ENCODE results near the gene RNF213.
"Not testable (repeated sequence)": the region's sequence is repeated elsewhere in the genome, so short reads cannot be mapped to it uniquely, and the experiment has no call there.

Gene RNF213

DNA sequence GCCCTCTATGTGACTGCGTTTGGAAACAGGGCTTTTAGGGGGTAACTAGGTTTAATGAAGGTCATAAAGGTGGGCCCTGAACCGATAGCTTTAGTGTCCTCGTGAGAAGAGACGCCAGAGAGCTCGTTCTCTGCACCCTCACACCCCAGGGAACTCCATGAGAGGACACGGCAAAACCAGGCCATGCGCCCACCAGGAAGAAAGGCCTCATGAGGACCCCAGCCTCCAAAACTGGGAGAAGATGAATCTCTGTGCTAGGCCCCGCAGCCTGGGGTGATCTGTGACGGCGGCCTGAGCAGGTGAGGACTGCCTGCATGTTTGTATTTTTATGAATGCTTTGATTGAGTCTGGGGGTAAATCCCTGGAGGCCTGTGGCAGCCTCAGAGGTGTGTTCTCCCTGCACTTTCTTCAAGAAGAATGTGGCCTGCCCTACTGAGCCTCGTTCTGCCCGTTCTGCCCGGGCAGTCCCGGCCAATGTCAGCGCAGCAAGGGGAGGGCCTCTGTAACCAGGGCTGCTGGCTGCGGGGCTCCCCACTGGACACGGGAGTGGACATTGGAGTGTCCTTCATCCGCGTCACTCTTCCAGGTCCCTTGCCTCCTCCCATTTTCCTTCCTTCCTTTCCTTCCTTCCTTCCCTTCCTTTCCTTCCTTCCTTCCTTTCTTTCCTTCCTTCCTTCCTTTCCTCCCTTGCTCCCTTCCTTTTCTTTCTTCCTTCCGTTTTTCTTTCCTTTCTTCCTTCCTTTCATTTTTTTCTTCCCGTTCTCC, 6.8 kb upstream of the RNF213 start:
- H3K4me3 Mint-ChIP-seq, result no peak overlapping the region
- peaks cover 53% of the 10 kb centered on the region for H3K4me1 Mint-ChIP-seq
- H3K27me3 Mint-ChIP-seq, result no peaks in the 10 kb centered on the region
- H3K27ac Mint-ChIP-seq, result peak overlapping the region; percentile 86
- ATAC-seq (no peak), DNase-seq (no peak)
- no peaks in the 10 kb centered on the region for H3K36me3 Mint-ChIP-seq (ENCODE audit: low read depth)
- H3K9me3 Mint-ChIP-seq, result no peaks in the 10 kb centered on the region

DNA sequence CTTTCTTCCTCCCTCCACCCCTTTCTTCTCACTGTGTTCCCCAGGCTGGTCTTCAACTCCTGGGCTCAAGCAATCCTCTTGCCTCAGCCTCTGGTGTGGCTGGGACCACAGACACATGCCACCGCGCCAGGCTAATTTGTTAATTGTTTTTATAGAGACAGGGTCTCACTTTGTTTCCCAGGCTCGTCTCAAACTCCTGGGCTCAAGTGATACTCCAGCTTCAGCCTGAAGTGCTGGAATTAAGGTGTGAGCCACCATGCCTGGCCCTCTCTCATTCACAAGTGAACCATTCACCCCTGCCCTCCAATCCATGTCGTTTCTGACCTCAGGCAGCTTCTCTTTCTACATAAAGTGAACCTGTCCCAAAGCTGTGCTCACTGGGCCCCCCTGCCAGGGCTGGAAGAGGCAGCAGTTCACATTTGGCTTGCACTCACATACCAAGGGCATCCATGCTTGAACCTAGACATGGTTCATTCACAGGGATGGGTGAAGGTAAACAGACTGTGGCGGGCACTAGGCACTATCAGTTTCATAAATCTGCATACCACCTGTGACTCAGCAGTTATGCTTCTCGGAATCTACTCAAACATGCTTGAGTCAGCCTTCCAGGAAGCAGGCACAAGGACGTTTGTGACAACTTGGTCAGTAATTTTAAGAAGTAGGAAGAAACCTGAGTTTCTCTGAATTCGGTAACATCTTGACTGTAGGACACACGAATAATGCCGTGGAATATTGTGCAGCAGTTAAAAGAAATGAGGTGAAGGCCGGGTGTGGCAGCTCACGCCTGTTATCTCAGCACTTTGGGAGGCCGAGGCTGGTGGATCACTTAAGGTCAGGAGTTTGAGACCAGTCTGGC, 6.0 kb upstream of the RNF213 start:
- H3K4me3 Mint-ChIP-seq, result peak overlapping the region; percentile 44
- H3K27ac Mint-ChIP-seq, result peak overlapping the region; percentile 86
- peaks cover under 1% of the 10 kb centered on the region for H3K27me3 Mint-ChIP-seq
- H3K4me1 Mint-ChIP-seq, result peaks cover 61% of the 10 kb centered on the region
- no peaks in the 10 kb centered on the region for H3K36me3 Mint-ChIP-seq (ENCODE audit: low read depth)
- peak; percentile 69 for ATAC-seq
- peak; percentile 55 for DNase-seq
- no peaks in the 10 kb centered on the region for H3K9me3 Mint-ChIP-seq

DNA sequence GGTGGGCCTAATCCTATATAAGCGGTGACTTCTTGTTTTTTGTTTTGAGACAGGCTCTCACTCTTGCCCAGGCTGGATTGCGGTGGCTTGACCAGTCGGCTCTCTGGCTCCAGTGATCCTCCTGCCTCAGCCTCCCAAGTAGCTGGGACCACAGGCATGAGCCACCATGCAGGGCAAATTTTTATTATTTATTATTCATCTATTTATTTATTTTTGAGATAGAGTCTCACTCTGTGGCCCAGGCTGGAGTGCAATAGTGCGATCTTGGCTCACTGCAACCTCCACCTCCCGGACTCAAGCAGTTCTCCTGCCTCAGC, 4.7 kb upstream of the RNF213 start:
- no peak for ATAC-seq
- no peak for DNase-seq
- no peak overlapping the region for H3K27ac Mint-ChIP-seq
- H3K27me3 Mint-ChIP-seq, result peaks cover 2% of the 10 kb centered on the region
- H3K36me3 Mint-ChIP-seq (ENCODE audit: low read depth), result no peaks in the 10 kb centered on the region
- H3K4me3 Mint-ChIP-seq, result no peak overlapping the region
- no peaks in the 10 kb centered on the region for H3K9me3 Mint-ChIP-seq
- peaks cover 64% of the 10 kb centered on the region for H3K4me1 Mint-ChIP-seq

DNA sequence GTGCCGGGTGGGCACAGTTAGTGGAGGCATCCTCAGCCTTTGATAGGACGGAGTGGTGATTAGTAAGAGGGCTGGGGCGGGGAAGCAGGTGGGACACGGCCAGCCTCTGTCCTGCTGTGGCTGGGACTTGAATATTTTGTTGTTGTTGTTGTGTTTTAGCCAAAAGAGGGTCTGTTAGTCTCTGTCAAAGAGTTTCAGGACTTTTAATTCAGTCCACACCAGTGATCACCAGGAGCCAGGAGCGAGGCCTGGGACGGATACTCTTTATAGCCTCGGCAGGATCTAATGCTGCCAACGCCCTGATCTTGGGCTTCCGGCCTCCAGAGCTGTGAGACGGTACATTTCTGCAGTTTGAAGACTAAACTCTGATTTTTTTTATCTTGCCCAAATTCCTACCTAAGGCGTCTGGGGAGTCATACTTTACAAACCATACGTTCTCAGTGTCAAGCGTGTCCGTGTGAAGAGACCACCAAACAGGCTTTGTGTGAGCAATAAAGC, 2.9 kb upstream of the RNF213 start:
- Mint-ChIP-seq H3K4me1 (peaks cover 74% of the 10 kb centered on the region), H3K36me3 (ENCODE audit: low read depth) (no peaks in the 10 kb centered on the region), H3K27ac (peak overlapping the region; percentile 84), H3K4me3 (no peak overlapping the region), H3K27me3 (peaks cover 2% of the 10 kb centered on the region), H3K9me3 (no peaks in the 10 kb centered on the region)
- DNase-seq (no peak), ATAC-seq (no peak)

DNA sequence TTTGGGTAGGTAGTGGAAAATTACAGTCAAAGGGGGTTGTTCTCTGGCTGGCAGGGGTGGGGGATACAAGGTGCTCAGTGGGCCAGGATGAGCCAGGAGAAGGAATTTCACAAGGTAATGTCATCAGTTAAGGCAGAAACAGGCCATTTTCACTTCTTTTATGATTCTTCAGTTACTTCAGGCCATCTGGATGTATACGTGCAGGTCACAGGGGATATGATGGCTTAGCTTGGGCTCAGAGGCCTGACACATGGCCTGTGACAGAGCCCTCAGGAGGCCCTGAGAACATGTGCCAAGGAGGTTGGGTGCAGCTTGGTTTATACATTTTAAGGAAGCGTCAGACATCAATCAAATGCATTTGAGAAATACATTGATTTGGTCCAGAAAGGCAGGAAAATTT, 2.4 kb upstream of the RNF213 start:
- H3K36me3 Mint-ChIP-seq (ENCODE audit: low read depth); ATAC-seq; DNase-seq; H3K27me3 Mint-ChIP-seq; H3K9me3 Mint-ChIP-seq: not testable (repeated sequence)
- Mint-ChIP-seq H3K4me1 (peaks cover 74% of the 10 kb centered on the region), H3K4me3 (peak overlapping the region; percentile 81), H3K27ac (peak overlapping the region; percentile 84)

DNA sequence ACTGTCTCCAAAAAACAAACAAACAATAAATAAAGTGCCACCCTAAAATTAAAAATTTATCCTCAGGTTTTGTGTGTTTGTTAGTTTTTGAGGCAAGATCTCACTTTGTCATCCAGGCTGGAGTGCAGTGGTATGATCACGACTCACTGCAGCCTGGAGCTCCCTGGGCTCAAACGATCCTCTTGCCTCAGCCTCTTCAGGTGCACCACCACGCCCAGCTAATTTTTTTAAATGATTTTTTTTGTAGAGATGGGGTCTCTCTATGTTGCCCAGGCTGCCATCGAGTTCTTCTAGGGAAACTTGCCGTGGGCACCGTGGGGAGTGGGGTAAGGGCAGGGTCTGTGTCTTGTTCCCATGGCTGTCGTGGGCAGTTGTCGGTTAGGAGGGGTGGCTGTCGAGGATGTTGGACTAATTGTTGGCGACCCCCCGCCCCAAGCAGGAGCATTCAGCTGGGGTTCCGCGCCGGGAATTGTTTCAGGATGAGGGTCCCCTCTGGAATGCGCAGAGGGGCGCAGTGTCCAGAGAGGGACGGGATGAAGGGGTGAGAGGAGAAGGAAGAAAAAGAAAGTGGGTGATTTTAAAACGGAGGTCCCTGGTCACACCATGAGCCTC, 1.1 kb upstream of the RNF213 start:
- Mint-ChIP-seq H3K9me3 (no peaks in the 10 kb centered on the region), H3K36me3 (ENCODE audit: low read depth) (peaks cover 6% of the 10 kb centered on the region), H3K27me3 (peaks cover 2% of the 10 kb centered on the region), H3K4me3 (peak overlapping the region; percentile 81), H3K4me1 (peaks cover 67% of the 10 kb centered on the region), H3K27ac (peak overlapping the region; percentile 84)
- no peak for DNase-seq
- ATAC-seq, result no peak

DNA sequence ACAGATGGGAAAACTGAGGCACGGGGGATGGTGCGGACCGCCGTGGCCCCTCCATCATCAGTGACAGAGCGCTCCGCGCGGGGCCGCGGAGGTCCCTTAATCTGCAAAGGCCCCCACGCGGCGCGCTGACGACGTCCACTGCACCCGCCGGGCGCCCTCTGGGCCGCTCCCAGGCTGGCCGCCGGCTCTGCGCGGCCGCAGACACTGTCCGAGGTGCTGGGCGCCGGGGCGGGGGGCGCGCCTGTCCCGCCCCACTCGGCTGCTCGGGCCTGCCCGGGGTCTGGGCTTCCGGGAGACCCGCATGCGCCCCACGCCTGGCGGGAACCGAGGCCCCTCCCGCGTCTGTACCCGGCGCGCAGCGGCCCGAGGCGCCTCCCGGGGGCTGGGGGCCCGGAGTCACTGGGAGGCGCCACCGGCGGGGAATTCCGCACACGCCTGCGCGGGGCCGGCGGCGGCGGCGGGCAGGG, 550 bp upstream of the RNF213 start:
- Mint-ChIP-seq H3K4me3 (peak overlapping the region; percentile 81), H3K27me3 (peaks cover 2% of the 10 kb centered on the region), H3K4me1 (peaks cover 67% of the 10 kb centered on the region), H3K27ac (peak overlapping the region; percentile 84), H3K36me3 (ENCODE audit: low read depth) (peaks cover 9% of the 10 kb centered on the region), H3K9me3 (no peaks in the 10 kb centered on the region)
- DNase-seq (peak; percentile 78), ATAC-seq (peak; percentile 31)

DNA sequence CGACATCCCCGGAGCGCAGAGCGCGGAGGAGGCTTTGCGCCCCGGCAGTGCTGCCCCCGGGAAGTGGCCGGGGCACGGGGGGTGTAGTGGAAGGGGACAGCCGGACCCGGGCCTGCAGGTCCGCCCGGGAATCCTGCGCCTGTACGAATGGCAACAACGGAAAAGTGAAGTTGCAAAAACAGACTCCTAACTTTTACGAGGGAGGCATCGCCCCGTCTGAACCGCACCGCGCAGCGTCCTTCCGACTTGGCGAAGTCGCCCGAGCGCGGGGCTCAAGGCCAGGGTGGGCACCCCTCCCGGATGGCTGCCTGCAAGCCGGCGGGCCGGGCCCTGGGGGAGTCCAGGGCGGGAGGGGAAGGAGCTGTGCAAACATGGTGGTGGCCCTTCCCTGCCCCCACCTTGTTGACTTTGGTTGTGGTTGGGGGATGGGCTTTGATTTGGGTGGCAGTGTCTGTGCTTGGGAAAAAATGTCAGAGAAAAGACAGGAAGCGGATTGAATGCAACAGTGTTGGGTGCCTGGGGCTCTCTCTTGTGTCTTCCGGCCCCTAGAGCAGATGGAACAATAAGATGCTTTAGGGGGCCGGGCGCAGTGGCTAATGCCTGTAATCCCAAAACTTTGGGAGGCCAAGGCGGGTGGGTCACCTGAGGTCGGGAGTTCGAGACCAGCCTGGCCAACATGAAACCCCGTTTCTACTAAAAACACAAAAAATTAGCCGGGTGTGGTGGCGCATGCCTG, 675 bp downstream of the RNF213 start:
- H3K36me3 Mint-ChIP-seq (ENCODE audit: low read depth), result peaks cover 19% of the 10 kb centered on the region
- H3K4me3 Mint-ChIP-seq, result peak overlapping the region; percentile 87
- H3K9me3 Mint-ChIP-seq, result peaks cover 4% of the 10 kb centered on the region
- H3K27ac Mint-ChIP-seq, result peak overlapping the region; percentile 91
- H3K27me3 Mint-ChIP-seq, result peaks cover 2% of the 10 kb centered on the region
- H3K4me1 Mint-ChIP-seq, result peaks cover 68% of the 10 kb centered on the region
- ATAC-seq (peak; percentile 4), DNase-seq (peak; percentile 65)

DNA sequence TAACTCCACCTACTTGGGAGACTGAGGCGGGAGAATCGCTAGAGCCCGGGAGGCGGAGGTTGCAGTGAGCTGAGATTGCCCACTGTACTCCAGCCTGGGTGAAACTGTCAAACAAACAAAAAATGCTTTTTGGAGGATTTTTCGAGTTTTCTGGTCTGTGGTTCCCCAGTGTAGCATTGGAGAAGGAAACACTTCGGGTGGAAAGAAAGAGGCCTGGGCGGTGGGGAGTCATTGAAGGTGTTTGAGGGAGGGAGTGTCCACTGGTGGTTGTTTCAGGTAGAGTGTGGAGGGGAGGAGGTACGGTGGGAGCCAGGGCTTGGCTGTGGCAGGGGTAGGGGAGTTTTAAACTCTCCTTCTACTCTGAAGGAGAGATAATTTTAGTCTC, 1.2 kb downstream of the RNF213 start:
- Mint-ChIP-seq H3K27me3 (peaks cover 2% of the 10 kb centered on the region), H3K36me3 (ENCODE audit: low read depth) (peaks cover 19% of the 10 kb centered on the region), H3K4me1 (peaks cover 74% of the 10 kb centered on the region), H3K9me3 (peaks cover 4% of the 10 kb centered on the region), H3K27ac (peak overlapping the region; percentile 91), H3K4me3 (peak overlapping the region; percentile 87)
- DNase-seq, result no peak
- ATAC-seq, result no peak

DNA sequence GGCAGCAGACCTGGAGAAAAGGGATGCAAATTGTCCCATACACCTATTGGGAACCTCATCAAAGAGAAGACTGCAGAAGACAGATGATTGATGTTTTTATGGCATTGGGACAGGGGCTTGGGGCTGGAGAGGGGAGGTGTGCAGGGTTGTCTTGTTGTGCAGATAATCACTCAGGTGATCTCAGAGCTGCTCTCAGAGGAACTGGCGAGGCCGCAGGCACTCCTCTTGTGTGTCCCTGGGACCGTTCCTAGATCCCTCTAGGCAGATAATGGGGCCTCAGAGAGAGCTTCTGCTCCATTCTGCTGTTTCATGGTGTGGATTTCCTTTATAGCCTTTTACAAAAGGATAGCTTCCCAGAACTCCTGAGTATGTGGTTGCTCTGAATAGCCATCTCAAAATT, 1.6 kb downstream of the RNF213 start:
- DNase-seq, result no peak
- H3K27ac Mint-ChIP-seq, result peak overlapping the region; percentile 91
- peaks cover 21% of the 10 kb centered on the region for H3K36me3 Mint-ChIP-seq (ENCODE audit: low read depth)
- peaks cover 2% of the 10 kb centered on the region for H3K27me3 Mint-ChIP-seq
- peaks cover 4% of the 10 kb centered on the region for H3K9me3 Mint-ChIP-seq
- peaks cover 77% of the 10 kb centered on the region for H3K4me1 Mint-ChIP-seq
- no peak for ATAC-seq
- peak overlapping the region; percentile 87 for H3K4me3 Mint-ChIP-seq

DNA sequence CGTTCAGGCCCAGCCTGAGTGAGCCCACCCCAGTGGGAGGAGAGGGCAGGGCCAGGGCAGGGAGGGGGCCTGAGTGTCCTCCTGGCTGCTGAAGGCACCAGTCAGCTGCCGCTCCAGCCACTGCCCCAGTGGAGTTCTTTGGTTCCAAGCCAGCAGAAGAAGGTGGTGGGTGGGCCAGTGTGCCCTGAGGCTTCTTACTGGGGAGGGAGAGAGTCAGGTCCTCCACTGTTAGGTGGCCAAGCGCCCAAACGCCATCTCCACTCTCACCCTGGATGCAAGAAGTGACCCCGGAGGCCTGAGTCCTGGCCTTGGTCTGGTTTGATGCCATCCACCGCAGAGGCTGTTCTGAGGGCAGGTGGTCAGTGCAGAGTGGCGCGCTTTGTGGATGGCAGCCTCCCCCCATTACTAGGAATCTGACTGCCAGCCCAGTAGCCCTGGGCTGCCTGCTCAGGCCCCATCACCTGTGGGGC, 2.2 kb downstream of the RNF213 start:
- Mint-ChIP-seq H3K4me1 (peaks cover 76% of the 10 kb centered on the region), H3K36me3 (ENCODE audit: low read depth) (peaks cover 24% of the 10 kb centered on the region), H3K9me3 (peaks cover 4% of the 10 kb centered on the region), H3K27me3 (peaks cover 2% of the 10 kb centered on the region), H3K27ac (no peak overlapping the region), H3K4me3 (peak overlapping the region; percentile 96)
- DNase-seq, result no peak
- ATAC-seq, result no peak

DNA sequence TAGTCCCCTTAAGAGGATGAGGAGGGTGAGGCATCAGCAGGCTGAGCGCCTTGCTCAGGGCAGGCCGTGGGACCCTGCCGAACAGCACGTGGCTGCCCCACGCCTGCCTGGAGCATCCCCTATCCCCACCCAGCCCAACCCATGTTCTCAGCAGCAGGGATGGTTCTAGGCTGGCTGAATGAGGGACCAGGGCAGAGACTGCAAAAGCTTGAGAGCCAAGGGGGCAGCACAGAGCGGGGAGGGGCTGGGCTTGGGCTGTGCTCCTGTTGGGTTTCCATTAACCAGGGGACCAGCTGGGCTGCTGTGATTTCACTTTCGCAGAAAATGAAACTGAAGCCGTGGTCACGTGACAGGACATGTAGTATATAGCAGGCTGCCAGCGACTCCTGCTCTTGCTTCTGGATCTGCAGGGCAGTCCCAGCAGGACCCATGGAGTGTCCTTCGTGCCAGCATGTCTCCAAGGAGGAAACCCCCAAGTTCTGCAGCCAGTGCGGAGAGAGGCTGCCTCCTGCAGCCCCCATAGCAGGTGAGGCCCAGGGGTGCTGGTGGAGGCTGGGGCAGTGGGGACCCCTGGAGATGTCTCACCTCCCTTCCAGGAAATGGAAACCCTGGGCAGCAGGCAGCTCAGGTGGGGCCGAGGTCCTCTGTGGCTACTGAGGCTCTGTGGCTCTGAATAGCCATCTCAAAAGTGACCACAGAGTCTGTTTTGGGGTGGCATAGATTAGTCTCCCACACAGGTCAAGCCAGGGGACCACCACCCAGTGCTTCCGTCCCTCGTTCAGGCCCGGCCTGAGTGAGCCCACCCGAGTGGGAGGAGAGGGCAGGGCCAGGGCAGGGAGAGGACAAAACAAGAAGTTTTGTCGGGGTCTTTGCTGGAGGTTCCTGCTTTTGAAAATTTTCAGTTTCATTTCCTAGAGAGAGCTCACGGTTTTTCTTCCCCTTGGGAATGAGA, 2.9 kb downstream of the RNF213 start:
- H3K9me3 Mint-ChIP-seq, result peaks cover 4% of the 10 kb centered on the region
- peaks cover 24% of the 10 kb centered on the region for H3K36me3 Mint-ChIP-seq (ENCODE audit: low read depth)
- peak; percentile 89 for DNase-seq
- peak overlapping the region; percentile 96 for H3K4me3 Mint-ChIP-seq
- peaks cover 68% of the 10 kb centered on the region for H3K4me1 Mint-ChIP-seq
- H3K27me3 Mint-ChIP-seq, result peaks cover 2% of the 10 kb centered on the region
- peak overlapping the region; percentile 97 for H3K27ac Mint-ChIP-seq
- peak; percentile 45 for ATAC-seq
